ENCODE data around the gene IPO11.

The IPO11 gene

GRCh38 chr5:62568800-62569432 lies 156.4 kb downstream of the IPO11 start:
- DNase-seq, result no peak

GRCh38 chr5:62569470-62569869 lies 156.9 kb downstream of the IPO11 start:
- DNase-seq, result no peak

GRCh38 chr5:62572918-62573514 lies 160.5 kb downstream of the IPO11 start:
- DNase-seq, result no peak

- DNase-seq, result no peak
Measured at GRCh38 chr5:62574599-62574998, 162.0 kb downstream of the IPO11 start.

- no peak for DNase-seq
Measured at GRCh38 chr5:62575066-62575465, 162.5 kb downstream of the IPO11 start.

- DNase-seq, result no peak
Measured at GRCh38 chr5:62575489-62575888, 162.9 kb downstream of the IPO11 start.

GRCh38 chr5:62576570-62577170 lies 164.1 kb downstream of the IPO11 start:
- no peak for DNase-seq

GRCh38 chr5:62577488-62577887 lies 164.9 kb downstream of the IPO11 start:
- no peak for DNase-seq

GRCh38 chr5:62578540-62578939 lies 166.0 kb downstream of the IPO11 start, which contains the start of gene LRRC70:
Gene LRRC70 (plus strand): TSS chr5:62578819. CDS start chr5:62579439, 620 bp downstream.
- DNase-seq, result no peak

- no peak for DNase-seq
Measured at GRCh38 chr5:62579761-62580160, 167.2 kb downstream of the IPO11 start.

- DNase-seq, result no peak
Measured at GRCh38 chr5:62581836-62582597, 169.5 kb downstream of the IPO11 start.

- no peak for DNase-seq
Measured at GRCh38 chr5:62584391-62584790, 171.8 kb downstream of the IPO11 start.

GRCh38 chr5:62585306-62585705 lies 172.7 kb downstream of the IPO11 start:
- no peak for DNase-seq

- no peak for DNase-seq
Measured at GRCh38 chr5:62585751-62586150, 173.2 kb downstream of the IPO11 start.

GRCh38 chr5:62587737-62588136 lies 175.2 kb downstream of the IPO11 start:
- DNase-seq, result no peak

- no peak for DNase-seq
Measured at GRCh38 chr5:62588668-62589067, 176.1 kb downstream of the IPO11 start.

- no peak for DNase-seq
Measured at GRCh38 chr5:62589504-62589903, 176.9 kb downstream of the IPO11 start.

GRCh38 chr5:62590387-62590786 lies 177.8 kb downstream of the IPO11 start:
- no peak for DNase-seq

GRCh38 chr5:62592558-62592957 lies 180.0 kb downstream of the IPO11 start:
- DNase-seq, result no peak

- no peak for DNase-seq
Measured at GRCh38 chr5:62593331-62593730, 180.8 kb downstream of the IPO11 start.

- DNase-seq, result no peak
Measured at GRCh38 chr5:62594364-62594984, 181.9 kb downstream of the IPO11 start.

- no peak for DNase-seq
Measured at GRCh38 chr5:62596096-62596495, 183.5 kb downstream of the IPO11 start.
